ENCODE measurements around the gene SH2B3. TPM values are rescaled to one million over a fixed set of nuclear protein-coding genes. Genes with fewer than 3 reads are reported as not detected.

Gene SH2B3
- total RNA-seq, 1 donor from 2014 or later: 124 TPM

DNA sequence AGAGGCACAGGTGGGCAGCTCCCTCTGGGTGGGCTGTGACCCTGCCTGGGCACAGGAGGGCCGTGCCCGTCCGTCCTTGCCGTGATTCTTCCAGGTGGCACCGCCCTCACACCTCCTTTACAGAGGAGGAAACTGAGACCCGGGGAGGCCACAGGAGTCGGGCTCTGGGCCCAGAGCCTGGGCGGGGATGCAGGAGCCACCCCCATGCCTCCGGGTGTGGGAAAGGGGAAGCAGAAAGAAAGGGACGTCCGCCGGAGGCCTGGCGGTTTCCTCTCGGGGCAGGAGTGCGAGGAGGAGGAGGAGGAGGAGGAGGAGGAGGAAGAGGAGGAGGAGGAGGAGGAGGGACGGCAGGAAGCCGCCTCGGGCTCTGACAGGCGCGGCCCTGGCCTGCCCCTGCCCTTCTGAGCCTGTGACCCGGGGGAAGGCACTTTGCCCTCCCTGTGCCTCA, 23.0 kb downstream of the SH2B3 start:
- Histone ChIP-seq H3K9me3 (no peaks in the 10 kb centered on the region), H3K4me3 (no peak overlapping the region), H3K27me3 (no peaks in the 10 kb centered on the region), H3K27ac (peak overlapping the region; percentile 33 to 60), H3K36me3 (no peaks in the 10 kb centered on the region), H3K4me1 (peaks cover 15 to 33% of the 10 kb centered on the region in 2 donors)
- TF ChIP-seq CTCF (IDR thresholded peaks at IDR 0.05): no peak
- intact Hi-C loops (cut with DNase I): no loop called here
- DNase-seq (ENCODE audit: low spot score in 2 of 2): no peak

- Histone ChIP-seq H3K36me3 (no peaks in the 10 kb centered on the region), H3K4me3 (peak overlapping the region in 1 of 2 donors; percentile 23), H3K9me3 (no peaks in the 10 kb centered on the region), H3K4me1 (peaks cover 15 to 38% of the 10 kb centered on the region in 2 donors), H3K27ac (peak overlapping the region; percentile 60 to 62), H3K27me3 (no peaks in the 10 kb centered on the region)
- no peak for DNase-seq (ENCODE audit: low spot score in 2 of 2)
- no peak for TF ChIP-seq CTCF (IDR thresholded peaks at IDR 0.05)
- intact Hi-C loops (cut with DNase I): no loop called here
Measured at GRCh38 chr12:111429828-111430432, 24.2 kb downstream of the SH2B3 start.

- Histone ChIP-seq H3K27me3 (no peaks in the 10 kb centered on the region), H3K4me3 (peak overlapping the region in 1 of 2 donors; percentile 23), H3K36me3 (no peaks in the 10 kb centered on the region), H3K27ac (peak overlapping the region; percentile 60 to 62), H3K9me3 (no peaks in the 10 kb centered on the region), H3K4me1 (peaks cover 18 to 45% of the 10 kb centered on the region in 2 donors)
- no peak for DNase-seq (ENCODE audit: low spot score in 2 of 2)
- intact Hi-C loops (cut with DNase I): no loop called here
- TF ChIP-seq CTCF (IDR thresholded peaks at IDR 0.05): no peak
Measured at GRCh38 chr12:111430433-111431353, 25.0 kb downstream of the SH2B3 start.

DNA sequence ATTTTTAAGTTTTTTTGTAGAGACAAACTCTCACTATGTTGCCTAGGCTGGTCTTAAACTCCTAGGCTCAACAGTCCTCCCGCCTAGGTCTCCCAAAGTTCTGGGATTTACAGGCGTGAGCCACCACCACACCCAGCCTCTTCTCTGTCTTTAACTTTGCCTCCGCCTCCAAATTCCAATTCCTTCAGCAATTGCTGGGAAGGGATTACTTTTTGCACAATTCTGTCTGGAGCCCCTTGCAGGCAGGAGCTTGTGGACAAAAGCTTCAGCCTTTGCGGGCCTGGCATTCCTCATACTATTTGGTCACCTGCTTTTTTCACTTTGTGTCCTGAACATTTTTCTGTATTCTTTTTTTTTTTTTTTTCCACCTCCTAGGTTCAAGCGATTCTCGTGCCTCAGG, 26.0 kb downstream of the SH2B3 start:
- Histone ChIP-seq H3K27me3 (no peaks in the 10 kb centered on the region), H3K4me1 (peaks cover 18 to 42% of the 10 kb centered on the region in 2 donors), H3K27ac (peak overlapping the region; percentile 24 to 60), H3K36me3 (no peaks in the 10 kb centered on the region), H3K9me3 (no peaks in the 10 kb centered on the region), H3K4me3 (no peak overlapping the region)
- intact Hi-C loops (cut with DNase I): loop anchor here (2.0 kb wide), 1 partner anchor 25 kb away; no protein-coding TSS in a partner anchor
- TF ChIP-seq CTCF (IDR thresholded peaks at IDR 0.05): no peak
- no peak for DNase-seq (ENCODE audit: low spot score in 2 of 2)

GRCh38 chr12:111434049-111434448, 28.3 kb downstream of the SH2B3 start:
- Histone ChIP-seq H3K36me3 (no peaks in the 10 kb centered on the region), H3K4me1 (peaks cover 22 to 46% of the 10 kb centered on the region in 2 donors), H3K27ac (peak overlapping the region; percentile 43 to 72), H3K4me3 (peak overlapping the region in 1 of 2 donors; percentile 33), H3K27me3 (no peaks in the 10 kb centered on the region), H3K9me3 (no peaks in the 10 kb centered on the region)
- intact Hi-C loops (cut with DNase I): loop anchor here (2.0 kb wide), 1 partner anchor 37 kb away; no protein-coding TSS in a partner anchor
- no peak for TF ChIP-seq CTCF (IDR thresholded peaks at IDR 0.05)
- DNase-seq (ENCODE audit: low spot score in 2 of 2): no peak

All from ascending aorta (tissue), 2 donors.